ENCODE data around the gene CUX1.

DNA sequence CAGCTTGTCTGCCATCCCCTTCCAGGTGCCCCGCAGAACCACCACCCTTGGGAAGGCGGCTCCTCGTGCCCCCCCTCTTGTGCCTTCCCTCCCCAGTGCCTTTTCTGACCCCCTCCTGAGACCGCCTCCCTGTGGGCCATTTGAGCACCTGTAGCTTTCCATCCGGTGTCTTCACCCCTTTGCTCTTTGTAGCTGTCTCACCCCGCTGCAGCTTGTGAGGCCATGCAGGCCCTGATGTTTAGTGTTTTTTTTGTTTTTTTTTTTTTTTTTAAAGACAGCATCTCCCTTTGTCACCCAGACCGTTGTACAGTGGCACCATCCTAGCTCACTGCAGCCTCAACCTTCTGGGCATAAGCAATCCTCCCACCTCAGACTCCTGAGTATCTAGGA, 52.5 kb downstream of the CUX1 start:
- TF ChIP-seq, protein P1, sequence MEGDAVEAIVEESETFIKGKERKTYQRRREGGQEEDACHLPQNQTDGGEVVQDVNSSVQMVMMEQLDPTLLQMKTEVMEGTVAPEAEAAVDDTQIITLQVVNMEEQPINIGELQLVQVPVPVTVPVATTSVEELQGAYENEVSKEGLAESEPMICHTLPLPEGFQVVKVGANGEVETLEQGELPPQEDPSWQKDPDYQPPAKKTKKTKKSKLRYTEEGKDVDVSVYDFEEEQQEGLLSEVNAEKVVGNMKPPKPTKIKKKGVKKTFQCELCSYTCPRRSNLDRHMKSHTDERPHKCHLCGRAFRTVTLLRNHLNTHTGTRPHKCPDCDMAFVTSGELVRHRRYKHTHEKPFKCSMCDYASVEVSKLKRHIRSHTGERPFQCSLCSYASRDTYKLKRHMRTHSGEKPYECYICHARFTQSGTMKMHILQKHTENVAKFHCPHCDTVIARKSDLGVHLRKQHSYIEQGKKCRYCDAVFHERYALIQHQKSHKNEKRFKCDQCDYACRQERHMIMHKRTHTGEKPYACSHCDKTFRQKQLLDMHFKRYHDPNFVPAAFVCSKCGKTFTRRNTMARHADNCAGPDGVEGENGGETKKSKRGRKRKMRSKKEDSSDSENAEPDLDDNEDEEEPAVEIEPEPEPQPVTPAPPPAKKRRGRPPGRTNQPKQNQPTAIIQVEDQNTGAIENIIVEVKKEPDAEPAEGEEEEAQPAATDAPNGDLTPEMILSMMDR (IDR thresholded peaks at IDR 0.05), result no peak
- no peak for TF ChIP-seq POLR2A (IDR thresholded peaks at IDR 0.05)

All from ovary (tissue), 3 donors.